RWPE2 (cell line): ENCODE results near the gene HOXB5.

Experiments used
- ATAC-seq: fragments of 200-7000 bp; cut with Tn5 transposase; 3 replicates; pipeline ENCODE4 v1.9.1; 2021; ENCODE audit warnings: low read depth
- DNase-seq: peaks from one replicate; pipeline ENCODE4 v3.0.0-alpha.2; 2020; ENCODE audit warnings: low spot score
- H3K27ac ChIP-seq: fragments of 450-650 bp; 2 replicates; pipeline ENCODE4 v1.5.1; 2017; ENCODE audit warnings: mild to moderate bottlenecking; ENCODE audit not compliant: poor library complexity, severe bottlenecking
- H3K27me3 ChIP-seq: fragments of 250-450 bp; sonication (Bioruptor Pico); 2 replicates; pipeline ENCODE4 v1.5.1; 2021; ENCODE audit warnings: mild to moderate bottlenecking, moderate library complexity; ENCODE audit not compliant: insufficient read depth, poor library complexity, severe bottlenecking
- H3K36me3 ChIP-seq: fragments of 250-450 bp; sonication (Bioruptor Pico); 2 replicates; pipeline ENCODE4 v1.5.1; 2020; ENCODE audit warnings: low read depth, mild to moderate bottlenecking, moderate library complexity
- H3K4me1 ChIP-seq: fragments of 250-450 bp; sonication (Bioruptor Pico); 2 replicates; pipeline ENCODE4 v1.5.1; 2021; ENCODE audit warnings: mild to moderate bottlenecking, moderate library complexity; ENCODE audit not compliant: insufficient read depth, poor library complexity, severe bottlenecking
- H3K4me3 ChIP-seq: fragments of 250-450 bp; sonication (Bioruptor Pico); 2 replicates; pipeline ENCODE4 v1.5.1; 2021; ENCODE audit warnings: mild to moderate bottlenecking, moderate library complexity; ENCODE audit not compliant: severe bottlenecking
- H3K9me3 ChIP-seq: fragments of 250-450 bp; sonication (Bioruptor Pico); 2 replicates; pipeline ENCODE4 v1.5.1; 2021; ENCODE audit warnings: mild to moderate bottlenecking, moderate library complexity; ENCODE audit not compliant: severe bottlenecking
- CTCF ChIP-seq: fragments of 450-650 bp; IDR thresholded peaks from one replicate; pipeline ENCODE4 v1.5.1; 2017; ENCODE audit warnings: mild to moderate bottlenecking, moderate library complexity; ENCODE audit not compliant: poor library complexity, severe bottlenecking

HOXB5 gene

GRCh38 chr17:48597528-48597777, 3.9 kb upstream of the HOXB5 start:
- no peak for DNase-seq
- peak overlapping the region; percentile 16 for H3K27ac ChIP-seq
- ATAC-seq = no peak
- TF ChIP-seq CTCF = no peak
- H3K9me3 ChIP-seq = no peaks in the 10 kb centered on the region
- H3K4me3 ChIP-seq = peak overlapping the region; percentile 38
- H3K27me3 ChIP-seq = no peaks in the 10 kb centered on the region
- H3K4me1 ChIP-seq = peaks cover 6% of the 10 kb centered on the region
- H3K36me3 ChIP-seq = no peaks in the 10 kb centered on the region

GRCh38 chr17:48596735-48597527, 3.4 kb upstream of the HOXB5 start:
- no peaks in the 10 kb centered on the region for H3K27me3 ChIP-seq

GRCh38 chr17:48596000-48596734, 2.6 kb upstream of the HOXB5 start:
- DNase-seq (no peak), ATAC-seq (no peak)
- H3K27ac ChIP-seq = no peak overlapping the region
- no peak for TF ChIP-seq CTCF
- H3K27me3 ChIP-seq = no peaks in the 10 kb centered on the region
- no peaks in the 10 kb centered on the region for H3K36me3 ChIP-seq
- H3K9me3 ChIP-seq = no peaks in the 10 kb centered on the region
- H3K4me3 ChIP-seq = no peak overlapping the region
- no peaks in the 10 kb centered on the region for H3K4me1 ChIP-seq

More at GRCh38 chr17:48596735-48597527, 3.4 kb upstream of the HOXB5 start:
- no peak overlapping the region for H3K27ac ChIP-seq
- peak overlapping the region; percentile 38 for H3K4me3 ChIP-seq
- ATAC-seq = 0 out of 3 replicates have a peak, but pooled peaks have one; percentile 4
- no peaks in the 10 kb centered on the region for H3K9me3 ChIP-seq
- H3K36me3 ChIP-seq = no peaks in the 10 kb centered on the region
- TF ChIP-seq CTCF = no peak
- H3K4me1 ChIP-seq = peaks cover 4% of the 10 kb centered on the region
- no peak for DNase-seq

- Histone ChIP-seq H3K9me3 (no peaks in the 10 kb centered on the region), H3K4me3 (no peak overlapping the region), H3K4me1 (no peaks in the 10 kb centered on the region), H3K27ac (no peak overlapping the region), H3K27me3 (no peaks in the 10 kb centered on the region), H3K36me3 (no peaks in the 10 kb centered on the region)
- DNase-seq = no peak
- TF ChIP-seq CTCF = no peak
- no peak for ATAC-seq
These were observed 1.9 kb upstream of the HOXB5 start for GRCh38 chr17:48595278-48595999.
